M059J (cell line): ENCODE data around the gene IPO5. TPM values are rescaled to one million over a fixed set of nuclear protein-coding genes. Genes with fewer than 3 reads are reported as not detected.

Experiments used
- DNase-seq: peaks from one replicate; pipeline ENCODE4 v3.0.0-alpha.2; 2012; ENCODE audit warnings: low read depth
- total RNA-seq: library from RNA; depleted of rRNA; stranded (reverse); fragments of >200 nt; shearing (Covaris generic); gene quantifications from 2 replicates; pipeline ENCODE4 v1.2.3, GENCODE V29; 2014; rRNA removed

The IPO5 gene
- 77.3 and 98.2 TPM in 2 replicates for total RNA-seq

GRCh38 chr13:97953376-97953970, at the start of gene IPO5:
TSS of gene IPO5 (plus strand) at chr13:97953675. CDS start at chr13:97976697, 23,022 bp downstream.
- DNase-seq = peak; percentile 75

DNA sequence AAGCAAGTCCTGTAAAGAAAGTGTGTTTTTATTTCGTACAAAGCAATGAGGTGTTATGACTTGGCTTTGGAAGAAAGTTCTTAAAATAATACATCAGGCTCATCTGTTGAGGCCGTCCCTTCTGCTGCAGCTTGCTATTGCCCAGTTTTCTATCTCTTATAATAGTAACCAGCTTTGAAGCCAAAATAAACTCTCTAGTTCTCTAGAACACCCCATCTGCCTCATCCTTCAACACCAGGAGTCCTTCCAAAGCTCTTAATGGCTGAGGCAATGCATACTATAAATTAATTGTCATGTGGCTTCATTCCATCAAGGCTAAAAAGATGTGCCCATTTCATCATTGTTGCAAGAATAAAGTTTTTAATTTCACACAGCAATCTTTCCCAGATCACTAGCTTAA, 49.4 kb upstream of the IPO5 start:
- no peak for DNase-seq

- DNase-seq = no peak
Observed at GRCh38 chr13:97905517-97905916, 48.0 kb upstream of the IPO5 start.

GRCh38 chr13:97911311-97912138, 42.0 kb upstream of the IPO5 start:
- DNase-seq = peak; percentile 41

GRCh38 chr13:97912139-97912535, 41.3 kb upstream of the IPO5 start:
- DNase-seq = no peak

DNA sequence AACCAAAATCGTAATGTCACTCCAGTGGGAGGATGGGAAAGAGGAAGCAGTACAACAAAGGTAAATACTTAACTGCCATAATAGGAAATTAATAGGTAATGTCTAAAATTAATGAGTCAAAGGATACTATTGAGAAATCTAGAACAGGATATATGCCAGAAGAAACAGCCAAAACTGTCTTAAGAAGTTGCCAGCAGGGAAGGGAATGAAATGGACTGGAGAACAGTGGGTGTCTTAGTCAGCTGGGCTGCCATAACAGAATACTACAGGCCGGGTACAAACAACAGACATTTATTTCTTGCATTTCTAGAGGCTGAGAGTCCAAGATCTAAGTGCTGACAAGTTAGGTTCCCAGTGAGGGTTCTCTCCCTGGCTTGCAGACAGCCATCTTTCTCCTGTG, 40.3 kb upstream of the IPO5 start:
- DNase-seq = no peak

GRCh38 chr13:97914540-97914939, 38.9 kb upstream of the IPO5 start:
- DNase-seq = no peak

DNA sequence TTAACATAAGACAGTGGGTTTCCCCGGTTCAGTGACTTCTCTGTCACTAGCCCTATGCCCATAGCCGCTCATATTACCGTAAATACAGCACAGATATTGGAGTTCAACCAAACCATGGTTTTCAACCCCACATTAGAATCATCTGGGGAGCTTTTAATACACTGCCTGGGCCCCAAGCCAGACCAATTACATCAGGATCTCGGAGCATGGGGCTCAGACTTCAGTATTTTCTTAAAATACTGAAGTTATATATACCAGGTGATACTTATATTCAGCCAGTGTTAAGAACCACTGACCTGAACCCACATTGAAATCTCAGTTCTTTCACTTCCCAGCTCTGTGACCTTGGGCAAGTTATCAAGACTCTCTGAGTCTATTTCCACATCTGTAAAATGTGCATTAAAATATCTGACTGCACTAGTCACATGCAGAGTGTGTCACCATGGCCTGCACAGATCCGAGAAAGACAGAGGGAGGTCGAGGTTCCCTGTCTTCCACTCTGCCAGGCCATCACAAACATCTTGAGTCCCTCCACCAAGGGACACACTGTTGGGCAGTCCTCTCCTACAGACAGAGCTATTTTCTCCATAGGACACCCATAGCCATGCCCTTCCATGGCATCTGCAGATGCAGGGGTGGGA, 32.2 kb upstream of the IPO5 start:
- no peak for DNase-seq

GRCh38 chr13:97928301-97928700, 25.2 kb upstream of the IPO5 start:
- DNase-seq = no peak

DNA sequence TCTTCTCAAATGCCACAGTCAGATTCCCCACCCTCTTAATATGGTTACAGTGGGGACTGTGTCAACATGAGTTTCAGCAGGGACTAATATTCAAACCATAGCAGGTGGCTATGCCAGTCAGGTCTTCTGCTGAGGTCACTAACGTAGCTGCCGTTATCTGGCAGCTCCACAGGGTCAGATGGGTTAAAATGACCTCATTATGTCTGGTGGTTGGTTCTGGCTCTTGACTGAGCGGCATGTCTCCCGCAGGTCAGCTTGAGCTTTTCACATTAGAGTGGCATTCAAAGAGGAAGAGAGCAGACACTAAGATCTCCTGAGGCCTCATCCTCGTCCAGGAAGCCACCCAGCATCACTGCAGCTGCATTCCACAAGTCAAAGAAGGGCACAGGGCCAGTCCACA, 21.4 kb upstream of the IPO5 start:
- DNase-seq = peak; percentile 34

DNA sequence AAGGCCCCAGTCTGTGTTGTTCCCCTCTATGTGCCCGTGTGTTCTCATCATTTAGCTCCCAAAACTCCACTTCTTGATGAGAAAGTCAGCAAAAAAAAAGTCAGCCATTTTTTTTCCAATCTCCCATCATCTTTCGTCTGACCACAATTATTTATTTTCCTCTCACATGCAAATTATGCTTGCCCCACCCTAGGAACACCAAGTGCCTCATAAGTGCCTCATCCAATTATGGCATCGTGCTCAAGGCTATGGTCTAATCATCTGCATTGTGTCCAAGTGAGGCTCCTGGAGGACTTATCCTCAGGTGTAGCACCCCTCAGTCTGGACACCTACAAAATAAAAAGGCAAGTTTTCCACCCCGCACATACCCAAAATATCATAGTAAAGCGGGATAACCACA, 20.8 kb upstream of the IPO5 start:
- DNase-seq = no peak

DNA sequence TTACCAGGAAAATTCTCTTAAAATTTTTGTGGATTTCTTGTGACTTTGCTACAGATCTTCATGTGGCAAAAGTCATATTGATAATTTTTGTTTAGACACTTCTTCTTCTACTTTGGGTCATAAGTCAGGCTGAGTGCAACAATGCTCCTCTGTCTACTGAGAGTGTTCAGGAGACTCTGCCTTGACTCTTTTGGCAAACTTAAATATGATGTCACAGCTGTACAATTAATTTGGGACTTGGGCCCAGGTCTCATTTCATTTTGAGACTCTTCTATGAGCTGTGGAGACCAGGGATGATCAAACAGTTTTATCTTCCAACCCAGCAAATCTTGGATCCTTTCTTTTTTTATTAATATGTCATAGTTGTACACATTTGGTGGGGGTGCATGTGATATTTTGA, 19.7 kb upstream of the IPO5 start:
- DNase-seq = no peak

DNA sequence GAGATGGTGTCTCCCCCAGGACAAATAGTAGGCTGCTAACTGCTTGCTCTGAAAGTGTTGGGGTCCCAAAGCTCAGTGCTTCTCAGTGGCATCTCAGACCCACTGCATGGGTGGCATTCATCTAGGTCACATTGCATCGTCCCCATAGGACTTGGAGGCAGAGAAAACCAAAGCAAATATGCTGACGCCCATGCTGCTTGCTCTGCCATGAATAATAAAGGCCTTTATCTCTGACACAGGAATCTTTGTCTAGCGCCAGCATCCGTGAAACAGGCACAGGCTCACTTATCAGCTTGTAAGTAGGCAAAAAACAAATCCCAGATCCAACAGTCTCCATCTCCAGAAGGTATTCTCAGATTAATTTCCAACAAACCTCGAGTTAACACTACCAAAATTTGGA, 18.9 kb upstream of the IPO5 start:
- no peak for DNase-seq

- no peak for DNase-seq
Observed at GRCh38 chr13:97935071-97935470, 18.4 kb upstream of the IPO5 start.

DNA sequence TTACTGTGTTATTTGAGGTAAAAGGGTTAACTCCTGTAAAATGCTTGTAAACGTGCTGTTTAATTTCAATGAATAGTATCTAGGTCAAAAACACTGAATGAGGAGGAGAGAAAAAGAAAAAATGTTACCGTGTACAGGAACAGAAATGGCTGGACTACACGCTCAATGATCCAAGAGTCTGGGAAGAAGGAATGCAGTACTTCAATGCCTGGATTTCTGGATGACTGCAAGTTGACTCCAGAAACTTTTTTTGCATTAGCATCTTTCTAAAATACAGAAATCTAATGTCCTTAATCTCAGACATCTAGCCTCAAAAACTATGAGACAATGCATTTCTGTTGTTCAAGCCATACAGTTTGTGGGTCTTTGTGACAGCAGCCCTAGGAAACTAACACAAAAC, 17.4 kb upstream of the IPO5 start:
- DNase-seq = no peak

GRCh38 chr13:97938706-97939475, 14.6 kb upstream of the IPO5 start:
- DNase-seq = no peak

GRCh38 chr13:97944396-97945029, 9.0 kb upstream of the IPO5 start:
- DNase-seq = peak; percentile 47

GRCh38 chr13:97945342-97945741, 8.1 kb upstream of the IPO5 start:
- DNase-seq = no peak

DNA sequence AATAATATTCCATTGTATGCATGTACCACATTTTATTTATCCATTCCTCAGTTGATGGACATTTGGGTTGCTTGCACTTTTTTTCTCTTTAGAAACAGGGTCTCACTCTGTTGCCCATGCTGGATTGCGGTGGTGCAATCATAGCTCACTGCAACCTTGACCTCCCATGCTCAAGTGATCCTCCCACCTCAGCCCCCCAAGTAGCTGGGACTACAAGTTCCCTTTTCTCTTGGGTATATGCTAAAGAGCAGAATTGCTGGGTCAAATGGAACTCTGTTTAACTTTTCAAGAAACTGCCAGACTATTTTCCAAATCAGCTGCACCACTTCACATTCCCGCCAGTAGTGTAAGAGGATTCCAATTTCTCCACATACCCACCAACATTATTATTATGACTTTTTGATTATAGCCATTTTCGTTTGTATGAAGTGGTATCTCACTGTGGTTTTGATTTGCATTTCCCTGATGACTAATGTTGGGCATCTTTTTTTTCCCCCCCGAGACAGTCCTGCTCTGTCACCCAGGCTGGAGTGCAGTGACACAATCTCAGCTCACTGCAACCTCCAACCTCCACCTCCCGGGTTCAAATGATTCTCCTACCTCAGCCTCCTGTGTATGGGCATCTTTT, 7.6 kb upstream of the IPO5 start:
- peak; percentile 61 for DNase-seq

DNA sequence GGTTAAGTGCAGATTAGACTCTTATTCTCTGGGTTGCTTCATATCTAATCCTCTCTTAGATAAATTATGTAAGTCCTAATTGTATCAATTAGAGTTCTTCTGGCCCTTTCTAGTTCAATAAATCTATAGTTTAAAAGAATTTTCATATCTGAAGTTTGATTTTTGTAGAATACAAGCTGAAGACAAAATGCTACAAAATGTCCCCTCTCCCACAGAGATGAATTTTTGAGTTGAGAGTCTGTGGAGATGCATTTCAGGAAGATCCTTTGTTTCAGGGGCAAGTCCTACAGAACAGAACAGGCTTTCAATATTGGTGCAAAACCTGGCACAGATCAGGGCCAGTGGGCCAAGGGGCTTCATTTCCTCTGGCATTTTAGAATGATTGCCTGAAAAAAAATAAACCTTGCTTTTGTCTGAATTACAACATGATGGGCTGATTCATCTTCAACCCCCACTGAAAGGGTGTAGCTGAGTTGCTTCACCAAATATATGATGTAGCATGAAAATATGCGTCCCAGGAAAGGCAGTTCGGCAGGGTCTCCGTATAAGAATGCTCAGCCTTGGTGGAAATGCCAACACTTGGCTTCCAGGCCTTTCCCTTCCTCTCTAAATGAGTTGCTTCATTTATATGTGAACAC, 6.4 kb upstream of the IPO5 start:
- DNase-seq = peak; percentile 79

- peak; percentile 72 for DNase-seq
Observed at GRCh38 chr13:97948041-97948440, 5.4 kb upstream of the IPO5 start.
